Brain pericyte (primary cell): Measurements from ENCODE around the gene AGAP3.

Source experiments
- DNase-seq: peaks from one replicate; pipeline ENCODE4 v3.0.0-alpha.2; 2012; ENCODE audit warnings: low read depth, low spot score

Gene AGAP3

GRCh38 chr7:151135525-151135845, 49.2 kb downstream of the AGAP3 start:
- no peak for DNase-seq

- no peak for DNase-seq
These were observed 49.9 kb downstream of the AGAP3 start for GRCh38 chr7:151135866-151136843.

- DNase-seq = no peak
These were observed 50.9 kb downstream of the AGAP3 start for GRCh38 chr7:151137076-151137675.

GRCh38 chr7:151137791-151138152, 51.5 kb downstream of the AGAP3 start:
- DNase-seq = no peak

GRCh38 chr7:151138153-151138851, 52.0 kb downstream of the AGAP3 start:
- no peak for DNase-seq

GRCh38 chr7:151139071-151139790, 53.0 kb downstream of the AGAP3 start:
- no peak for DNase-seq

- no peak for DNase-seq
These were observed 53.5 kb downstream of the AGAP3 start for GRCh38 chr7:151139791-151140190.

- DNase-seq = no peak
These were observed 54.6 kb downstream of the AGAP3 start for GRCh38 chr7:151140826-151141225.

GRCh38 chr7:151141311-151141854, 55.1 kb downstream of the AGAP3 start:
- DNase-seq = no peak

- DNase-seq = no peak
These were observed 55.8 kb downstream of the AGAP3 start for GRCh38 chr7:151141855-151142685.

- no peak for DNase-seq
These were observed 56.4 kb downstream of the AGAP3 start for GRCh38 chr7:151142686-151143040.

GRCh38 chr7:151143261-151144015, 57.2 kb downstream of the AGAP3 start:
- DNase-seq = no peak

- DNase-seq = no peak
These were observed 58.1 kb downstream of the AGAP3 start for GRCh38 chr7:151144387-151144786.

GRCh38 chr7:151146761-151147160, 60.5 kb downstream of the AGAP3 start:
- no peak for DNase-seq

GRCh38 chr7:151148319-151149259, 62.3 kb downstream of the AGAP3 start:
- no peak for DNase-seq

- DNase-seq = no peak
These were observed 64.1 kb downstream of the AGAP3 start for GRCh38 chr7:151150388-151150787.

- DNase-seq = no peak
These were observed 66.6 kb downstream of the AGAP3 start for GRCh38 chr7:151152643-151153513.
